Vagina (tissue), 2 donors: ENCODE data around the gene IBA57. TPM values are rescaled to one million over a fixed set of nuclear protein-coding genes. Genes with fewer than 3 reads are reported as not detected.
A peak's percentile ranks its signal among the peaks of the same experiment; 100 is the strongest.

Source experiments
- DNase-seq, 2 donors: peaks; one replicate each; pipeline ENCODE4 v3.0.0-alpha.2; 2017; ENCODE audit errors: extremely low spot score in 2 of 2
- H3K27ac ChIP-seq: fragments of 200-600 bp; sonication (generic); one replicate; pipeline ENCODE4 v1.5.1; 2019
- H3K27me3 ChIP-seq: fragments of 200-600 bp; sonication (generic); one replicate; pipeline ENCODE4 v1.5.1; 2019
- H3K36me3 ChIP-seq, 2 donors: fragments of 200-600 bp; sonication (generic); one replicate each; pipeline ENCODE4 v1.5.1; 2017 to 2019
- H3K4me1 ChIP-seq: fragments of 200-600 bp; sonication (generic); one replicate; pipeline ENCODE4 v1.5.1; 2019
- H3K4me3 ChIP-seq, 2 donors: fragments of 200-600 bp; sonication (generic); 1 replicate in 1 of 2; 2 replicates in 1 of 2; pipeline ENCODE4 v1.5.1; 2016 to 2019
- H3K9me3 ChIP-seq: fragments of 200-600 bp; sonication (generic); one replicate; pipeline ENCODE4 v1.5.1; 2019
- CTCF ChIP-seq, 3 experiments: fragments of 450-650 bp in 2 of 3; fragments of 200-600 bp in 1 of 3; sonication (generic) in 1 of 3; IDR thresholded peaks; one replicate each; pipeline ENCODE4 v1.5.1; 2017 to 2019; ENCODE audit warnings: antibody characterized with exemption in 3 of 3, mild to moderate bottlenecking in 2 of 3, moderate library complexity in 2 of 3
- POLR2A ChIP-seq, 2 donors: fragments of 450-650 bp; IDR thresholded peaks; one replicate each; pipeline ENCODE4 v1.6.1; 2017; ENCODE audit warnings: antibody characterized with exemption in 2 of 2, mild to moderate bottlenecking in 2 of 2, moderate library complexity in 2 of 2
- POLR2AphosphoS5 ChIP-seq, 2 donors: sonication (generic); formaldehyde crosslinking; IDR thresholded peaks; one replicate each; pipeline ENCODE4 v1.9.0; 2017; ENCODE audit warnings: antibody characterized with exemption in 2 of 2, mild to moderate bottlenecking in 2 of 2, low read depth in 1 of 2; ENCODE audit not compliant: insufficient read depth in 1 of 2
- intact Hi-C: fragments of 100-400 bp; cut with DNase I; formaldehyde crosslinking; loops from one replicate; pipeline ENCODE4 v1.15.1; 2023
- total RNA-seq: library from RNA; depleted of rRNA; stranded (reverse); fragments of >200 nt; gene quantifications from one replicate; pipeline ENCODE4 v1.2.3, GENCODE V29; 2016

IBA57 gene
- total RNA-seq, 1 donor from 2014 or later: 3.4 TPM

- no peaks in the 10 kb centered on the region for H3K9me3 ChIP-seq
- H3K27me3 ChIP-seq: no peaks in the 10 kb centered on the region
- TF ChIP-seq POLR2A (IDR thresholded peaks at IDR 0.05) (no peak), POLR2AphosphoS5 (IDR thresholded peaks at IDR 0.05; ENCODE audit: insufficient read depth in 1 of 2, low read depth in 1 of 2) (peak in 1 of 2 donors; percentile 69)
- peak overlapping the region; percentile 99 for H3K27ac ChIP-seq
- peaks cover 50% of the 10 kb centered on the region for H3K4me1 ChIP-seq
- peak overlapping the region; percentile 43 to 77 for H3K4me3 ChIP-seq
- no peaks in the 10 kb centered on the region for H3K36me3 ChIP-seq
- intact Hi-C loops: loop anchor here (2.0 to 10.0 kb wide), 3 partner anchors 24 to 1343 kb away; partner anchors contain the start of genes ARF1, GUK1 and NUP133
- no peak for DNase-seq
Observed at GRCh38 chr1:228164561-228165371, 838 bp upstream of the IBA57 start.

- H3K27ac ChIP-seq: peak overlapping the region; percentile 99
- no peaks in the 10 kb centered on the region for H3K9me3 ChIP-seq
- TF ChIP-seq CTCF (IDR thresholded peaks at IDR 0.05) (peak in 1 of 3 experiments; percentile 43), POLR2A (IDR thresholded peaks at IDR 0.05) (no peak), POLR2AphosphoS5 (IDR thresholded peaks at IDR 0.05; ENCODE audit: insufficient read depth in 1 of 2, low read depth in 1 of 2) (peak in 1 of 2 donors; percentile 81)
- intact Hi-C loops: loop anchor here (5.0 to 10.0 kb wide), 2 partner anchors 82 to 1341 kb away; partner anchors contain the start of genes ARF1 and NUP133
- no peaks in the 10 kb centered on the region for H3K36me3 ChIP-seq
- peak overlapping the region; percentile 77 to 78 for H3K4me3 ChIP-seq
- H3K27me3 ChIP-seq: no peaks in the 10 kb centered on the region
- H3K4me1 ChIP-seq: peaks cover 46% of the 10 kb centered on the region
- DNase-seq: no peak
Observed at GRCh38 chr1:228166170-228166936, 749 bp downstream of the IBA57 start.

- Histone ChIP-seq H3K9me3 (no peaks in the 10 kb centered on the region), H3K4me3 (no peak overlapping the region), H3K36me3 (no peaks in the 10 kb centered on the region), H3K4me1 (peaks cover 25% of the 10 kb centered on the region), H3K27ac (no peak overlapping the region), H3K27me3 (no peaks in the 10 kb centered on the region)
- intact Hi-C loops: loop anchor here (5.0 to 10.0 kb wide), 2 partner anchors 84 to 1339 kb away; partner anchors contain the start of genes ARF1 and NUP133
- no peak for DNase-seq
- TF ChIP-seq POLR2AphosphoS5 (IDR thresholded peaks at IDR 0.05; ENCODE audit: insufficient read depth in 1 of 2, low read depth in 1 of 2) (no peak), POLR2A (IDR thresholded peaks at IDR 0.05) (no peak), CTCF (IDR thresholded peaks at IDR 0.05) (no peak)
Observed at GRCh38 chr1:228168563-228169270, 3.1 kb downstream of the IBA57 start.

GRCh38 chr1:228169345-228169744 lies 3.7 kb downstream of the IBA57 start:
- intact Hi-C loops: loop anchor here (5.0 to 10.0 kb wide), 2 partner anchors 85 to 1338 kb away; partner anchors contain the start of genes ARF1 and NUP133
- no peaks in the 10 kb centered on the region for H3K27me3 ChIP-seq
- no peaks in the 10 kb centered on the region for H3K9me3 ChIP-seq
- no peaks in the 10 kb centered on the region for H3K36me3 ChIP-seq
- no peak for TF ChIP-seq POLR2AphosphoS5 (IDR thresholded peaks at IDR 0.05; ENCODE audit: insufficient read depth in 1 of 2, low read depth in 1 of 2)
- TF ChIP-seq CTCF (IDR thresholded peaks at IDR 0.05): no peak
- TF ChIP-seq POLR2A (IDR thresholded peaks at IDR 0.05): no peak
- DNase-seq: no peak
- H3K4me1 ChIP-seq: peaks cover 22% of the 10 kb centered on the region
- no peak overlapping the region for H3K4me3 ChIP-seq
- H3K27ac ChIP-seq: no peak overlapping the region

GRCh38 chr1:228170666-228171065 lies 5.1 kb downstream of the IBA57 start:
- intact Hi-C loops: no loop called here
- no peak for DNase-seq
- no peak overlapping the region for H3K4me3 ChIP-seq
- H3K36me3 ChIP-seq: peaks cover 0 to 10% of the 10 kb centered on the region in 2 donors
- TF ChIP-seq POLR2AphosphoS5 (IDR thresholded peaks at IDR 0.05; ENCODE audit: insufficient read depth in 1 of 2, low read depth in 1 of 2): no peak
- TF ChIP-seq CTCF (IDR thresholded peaks at IDR 0.05): no peak
- TF ChIP-seq POLR2A (IDR thresholded peaks at IDR 0.05): no peak
- peaks cover 18% of the 10 kb centered on the region for H3K4me1 ChIP-seq
- H3K9me3 ChIP-seq: no peaks in the 10 kb centered on the region
- no peaks in the 10 kb centered on the region for H3K27me3 ChIP-seq
- no peak overlapping the region for H3K27ac ChIP-seq
